ACC112 (cell line): ENCODE results near the gene TMEM63A.

Experiments used
- H2AFZ ChIP-seq: fragments of 200-600 bp; sonication (generic); one replicate; pipeline ENCODE4 v1.6.0; 2017; ENCODE audit warnings: antibody characterized with exemption, low read length; ENCODE audit not compliant: unreplicated experiment
- H3K27ac ChIP-seq: fragments of 200-600 bp; sonication (generic); 2 replicates; pipeline ENCODE4 v1.5.1; 2014; ENCODE audit warnings: low read depth, mild to moderate bottlenecking, antibody characterized with exemption, low read length, moderate library complexity
- H3K27me3 ChIP-seq: fragments of 200-600 bp; sonication (generic); 2 replicates; pipeline ENCODE4 v1.6.1; 2014; ENCODE audit warnings: mild to moderate bottlenecking, antibody characterized with exemption, low read length, moderate library complexity, mixed read lengths; ENCODE audit not compliant: insufficient read depth
- H3K36me3 ChIP-seq: fragments of 200-600 bp; sonication (generic); 2 replicates; pipeline ENCODE4 v1.6.1; 2016; ENCODE audit warnings: mild to moderate bottlenecking, antibody characterized with exemption, low read length, moderate library complexity, mixed read lengths; ENCODE audit not compliant: insufficient read depth
- H3K4me1 ChIP-seq: fragments of 200-600 bp; sonication (generic); one replicate; pipeline ENCODE4 v1.6.1; 2016; ENCODE audit warnings: low read length, mixed read lengths; ENCODE audit not compliant: insufficient read depth, unreplicated experiment, control insufficient read depth
- H3K4me3 ChIP-seq: fragments of 200-600 bp; sonication (generic); 2 replicates; pipeline ENCODE4 v1.5.1; 2014; ENCODE audit warnings: mild to moderate bottlenecking, low read depth, low read length
- H3K79me2 ChIP-seq: fragments of 200-600 bp; sonication (generic); one replicate; pipeline ENCODE4 v1.6.0; 2016; ENCODE audit warnings: low read length; ENCODE audit not compliant: control insufficient read depth, unreplicated experiment, insufficient read depth

The TMEM63A gene

DNA sequence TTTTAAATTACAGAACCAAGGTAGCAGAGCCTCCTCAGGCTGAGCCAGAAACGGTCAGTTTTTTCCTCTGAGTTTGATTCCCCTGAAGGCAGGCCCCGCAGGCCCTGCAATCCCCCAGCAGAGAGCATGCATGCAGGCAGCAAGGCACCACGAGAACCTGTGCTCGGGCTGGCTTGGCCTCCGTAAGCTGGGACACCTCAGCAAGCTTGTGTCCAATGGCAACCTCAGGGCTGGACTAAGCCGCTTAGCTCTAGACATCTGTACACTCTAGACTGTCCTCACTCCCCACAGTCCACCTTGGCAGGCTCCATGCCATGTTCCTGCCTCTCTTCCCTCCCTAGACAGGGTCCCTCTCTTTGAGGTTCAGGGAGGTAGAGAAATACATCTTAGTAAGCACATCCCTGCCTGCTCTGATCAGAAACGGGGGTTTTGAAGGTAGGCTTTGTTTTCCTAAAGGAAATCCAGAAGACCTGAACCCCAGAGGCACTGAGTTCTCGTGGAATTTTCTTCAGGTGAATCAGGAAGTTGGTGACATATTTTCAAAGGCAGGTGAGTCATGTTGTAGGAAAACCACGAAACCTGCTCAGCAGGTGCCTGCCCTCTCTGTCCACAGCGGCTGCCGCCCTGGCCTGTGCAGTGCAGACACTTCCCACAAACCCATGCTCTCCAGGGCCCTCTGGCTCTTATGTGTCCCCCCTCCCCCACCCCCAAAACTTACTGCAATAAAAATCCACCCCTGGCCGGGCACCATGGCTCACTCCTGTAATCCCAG lies 7.0 kb downstream of the TMEM63A start:
- no peak overlapping the region for H3K4me3 ChIP-seq
- H3K27ac ChIP-seq: no peak overlapping the region
- H3K27me3 ChIP-seq: no peaks in the 10 kb centered on the region
- peaks cover 9% of the 10 kb centered on the region for H3K79me2 ChIP-seq
- 0 out of 2 replicates have a peak, but pooled peaks cover 6% of the 10 kb centered on the region for H3K36me3 ChIP-seq
- H3K4me1 ChIP-seq: peaks cover 29% of the 10 kb centered on the region
- no peak overlapping the region for H2AFZ ChIP-seq

GRCh38 chr1:225874431-225874830 lies 7.7 kb downstream of the TMEM63A start:
- Histone ChIP-seq H2AFZ (no peak overlapping the region), H3K27ac (no peak overlapping the region), H3K4me1 (peaks cover 29% of the 10 kb centered on the region), H3K27me3 (no peaks in the 10 kb centered on the region), H3K79me2 (peaks cover 1% of the 10 kb centered on the region), H3K36me3 (0 out of 2 replicates have a peak, but pooled peaks cover 6% of the 10 kb centered on the region), H3K4me3 (no peak overlapping the region)

DNA sequence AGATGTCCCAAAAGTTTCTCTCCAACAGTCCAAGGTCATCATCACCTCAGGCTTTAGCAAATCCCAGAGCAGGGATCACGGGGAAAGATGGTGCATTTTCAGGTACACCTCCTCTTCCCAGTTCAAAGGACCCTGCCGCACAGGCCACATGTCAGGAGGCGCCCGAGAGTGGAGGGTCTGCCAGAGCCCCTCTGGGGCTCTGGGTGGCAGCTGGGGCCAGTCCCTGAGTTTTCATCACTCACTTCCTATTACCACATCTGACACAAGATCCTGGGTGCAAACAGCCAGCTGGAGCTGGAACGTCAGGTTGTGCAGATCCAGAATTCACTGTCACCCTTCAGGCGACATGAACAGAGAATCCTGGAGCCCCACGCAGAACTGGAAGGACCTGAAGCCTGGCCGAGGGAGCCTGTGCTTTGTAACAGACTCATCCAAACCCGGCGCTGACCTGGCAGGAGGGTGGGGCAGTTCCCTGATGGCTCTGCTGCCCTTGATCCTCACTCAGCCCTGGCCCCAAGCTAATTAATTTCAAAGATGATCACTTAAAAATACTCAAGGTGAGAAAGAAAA lies 8.8 kb downstream of the TMEM63A start:
- Histone ChIP-seq H2AFZ (no peak overlapping the region), H3K4me1 (peaks cover 27% of the 10 kb centered on the region), H3K4me3 (no peak overlapping the region), H3K36me3 (0 out of 2 replicates have a peak, but pooled peaks cover 9% of the 10 kb centered on the region), H3K27me3 (no peaks in the 10 kb centered on the region), H3K27ac (no peak overlapping the region), H3K79me2 (no peaks in the 10 kb centered on the region)

GRCh38 chr1:225872075-225872430 lies 10.1 kb downstream of the TMEM63A start:
- Histone ChIP-seq H3K27ac (peak overlapping the region; percentile 21; the same call in 1 of the 2 replicates), H3K79me2 (no peaks in the 10 kb centered on the region), H3K4me1 (peaks cover 16% of the 10 kb centered on the region), H3K27me3 (no peaks in the 10 kb centered on the region), H3K4me3 (no peak overlapping the region), H2AFZ (no peak overlapping the region), H3K36me3 (0 out of 2 replicates have a peak, but pooled peaks cover 9% of the 10 kb centered on the region)

- Histone ChIP-seq H3K27me3 (no peaks in the 10 kb centered on the region), H3K27ac (peak overlapping the region; percentile 21; the same call in 1 of the 2 replicates), H2AFZ (no peak overlapping the region), H3K36me3 (0 out of 2 replicates have a peak, but pooled peaks cover 9% of the 10 kb centered on the region), H3K4me1 (peaks cover 22% of the 10 kb centered on the region), H3K4me3 (no peak overlapping the region), H3K79me2 (no peaks in the 10 kb centered on the region)
These were observed 10.7 kb downstream of the TMEM63A start for GRCh38 chr1:225871359-225872074.

DNA sequence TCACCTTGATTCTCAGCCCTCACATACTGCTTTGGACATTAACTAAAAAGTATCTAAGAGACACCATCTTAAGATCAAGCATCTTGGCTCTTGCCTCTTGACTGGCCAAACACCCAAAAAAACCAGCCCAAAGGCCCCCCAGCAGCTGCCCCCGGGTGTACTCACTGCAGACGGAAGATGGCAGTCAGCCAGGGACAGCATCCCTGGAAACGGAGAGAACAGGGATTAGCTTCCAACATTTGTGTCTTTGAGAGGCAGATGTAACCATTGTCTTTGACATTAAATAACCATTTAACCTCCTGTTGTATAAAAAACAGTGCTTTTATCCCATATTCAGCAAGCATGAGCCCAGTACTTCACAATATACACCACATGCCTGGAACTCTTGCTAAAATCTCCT lies 11.3 kb downstream of the TMEM63A start:
- Histone ChIP-seq H3K4me1 (peaks cover 28% of the 10 kb centered on the region), H3K27ac (no peak overlapping the region), H2AFZ (no peak overlapping the region), H3K4me3 (no peak overlapping the region), H3K36me3 (0 out of 2 replicates have a peak, but pooled peaks cover 9% of the 10 kb centered on the region), H3K27me3 (no peaks in the 10 kb centered on the region), H3K79me2 (no peaks in the 10 kb centered on the region)

GRCh38 chr1:225868631-225869330 lies 13.4 kb downstream of the TMEM63A start:
- H3K4me1 ChIP-seq: peaks cover 39% of the 10 kb centered on the region

GRCh38 chr1:225866981-225867380 lies 15.2 kb downstream of the TMEM63A start:
- peaks cover 41% of the 10 kb centered on the region for H3K4me1 ChIP-seq
- no peaks in the 10 kb centered on the region for H3K27me3 ChIP-seq
- H3K36me3 ChIP-seq: 0 out of 2 replicates have a peak, but pooled peaks cover 18% of the 10 kb centered on the region
- H2AFZ ChIP-seq: no peak overlapping the region
- no peaks in the 10 kb centered on the region for H3K79me2 ChIP-seq
- no peak overlapping the region for H3K4me3 ChIP-seq
- no peak overlapping the region for H3K27ac ChIP-seq

More at GRCh38 chr1:225868631-225869330, 13.4 kb downstream of the TMEM63A start:
- Histone ChIP-seq H3K27ac (no peak overlapping the region), H3K4me3 (no peak overlapping the region), H3K79me2 (no peaks in the 10 kb centered on the region), H3K27me3 (no peaks in the 10 kb centered on the region), H2AFZ (no peak overlapping the region), H3K36me3 (0 out of 2 replicates have a peak, but pooled peaks cover 14% of the 10 kb centered on the region)

GRCh38 chr1:225866061-225866837 lies 15.9 kb downstream of the TMEM63A start:
- H3K27ac ChIP-seq: peak overlapping the region; percentile 48; the same call in 1 of the 2 replicates
- H3K4me3 ChIP-seq: no peak overlapping the region
- H2AFZ ChIP-seq: no peak overlapping the region
- H3K4me1 ChIP-seq: peaks cover 33% of the 10 kb centered on the region
- H3K36me3 ChIP-seq: peaks cover 25% of the 10 kb centered on the region; the same call in 1 of the 2 replicates
- no peaks in the 10 kb centered on the region for H3K79me2 ChIP-seq
- no peaks in the 10 kb centered on the region for H3K27me3 ChIP-seq
